ENCODE data around the gene RTEL1. TPM values are rescaled to one million over a fixed set of nuclear protein-coding genes. Genes with fewer than 3 reads are reported as not detected.
A peak's percentile ranks its signal among the peaks of the same experiment; 100 is the strongest.

The RTEL1 gene
- total RNA-seq, 1 experiment from 2014 or later = 8.4 TPM

GRCh38 chr20:63700199-63701050, 42.3 kb downstream of the RTEL1 start:
- DNase-seq (ENCODE audit: low read depth, low spot score) = no peak
- in situ Hi-C loops (cut with HindIII; ENCODE audit: low pct_unique_long_range_greater_than_20kb, low sequenced_read_pairs) = no loop called here

- DNase-seq (ENCODE audit: low read depth, low spot score) = no peak
- in situ Hi-C loops (cut with HindIII; ENCODE audit: low pct_unique_long_range_greater_than_20kb, low sequenced_read_pairs) = no loop called here
Measured at GRCh38 chr20:63701051-63701328, 42.9 kb downstream of the RTEL1 start.

- in situ Hi-C loops (cut with HindIII; ENCODE audit: low pct_unique_long_range_greater_than_20kb, low sequenced_read_pairs) = no loop called here
- no peak for DNase-seq (ENCODE audit: low read depth, low spot score)
Measured at GRCh38 chr20:63701329-63702035, 43.4 kb downstream of the RTEL1 start.

- in situ Hi-C loops (cut with HindIII; ENCODE audit: low pct_unique_long_range_greater_than_20kb, low sequenced_read_pairs) = no loop called here
- no peak for DNase-seq (ENCODE audit: low read depth, low spot score)
Measured at GRCh38 chr20:63702036-63702665, 44.0 kb downstream of the RTEL1 start.

GRCh38 chr20:63702751-63703470, 44.8 kb downstream of the RTEL1 start:
- in situ Hi-C loops (cut with HindIII; ENCODE audit: low pct_unique_long_range_greater_than_20kb, low sequenced_read_pairs) = no loop called here

GRCh38 chr20:63703471-63703975, 45.4 kb downstream of the RTEL1 start:
- DNase-seq (ENCODE audit: low read depth, low spot score) = no peak
- in situ Hi-C loops (cut with HindIII; ENCODE audit: low pct_unique_long_range_greater_than_20kb, low sequenced_read_pairs) = no loop called here

More at GRCh38 chr20:63702751-63703470, 44.8 kb downstream of the RTEL1 start:
- no peak for DNase-seq (ENCODE audit: low read depth, low spot score)

GRCh38 chr20:63703976-63704748, 46.0 kb downstream of the RTEL1 start:
- no peak for DNase-seq (ENCODE audit: low read depth, low spot score)
- in situ Hi-C loops (cut with HindIII; ENCODE audit: low pct_unique_long_range_greater_than_20kb, low sequenced_read_pairs) = no loop called here

GRCh38 chr20:63704749-63705117, 46.6 kb downstream of the RTEL1 start:
- no peak for DNase-seq (ENCODE audit: low read depth, low spot score)
- in situ Hi-C loops (cut with HindIII; ENCODE audit: low pct_unique_long_range_greater_than_20kb, low sequenced_read_pairs) = no loop called here

- DNase-seq (ENCODE audit: low read depth, low spot score) = no peak
- in situ Hi-C loops (cut with HindIII; ENCODE audit: low pct_unique_long_range_greater_than_20kb, low sequenced_read_pairs) = no loop called here
Measured at GRCh38 chr20:63705232-63706026, 47.3 kb downstream of the RTEL1 start.

GRCh38 chr20:63706027-63706695, 48.0 kb downstream of the RTEL1 start:
- in situ Hi-C loops (cut with HindIII; ENCODE audit: low pct_unique_long_range_greater_than_20kb, low sequenced_read_pairs) = no loop called here
- DNase-seq (ENCODE audit: low read depth, low spot score) = no peak

GRCh38 chr20:63706852-63707557, 48.9 kb downstream of the RTEL1 start:
- in situ Hi-C loops (cut with HindIII; ENCODE audit: low pct_unique_long_range_greater_than_20kb, low sequenced_read_pairs) = no loop called here
- peak; percentile 32 for DNase-seq (ENCODE audit: low read depth, low spot score)

GRCh38 chr20:63707558-63708300, 49.6 kb downstream of the RTEL1 start, which contains the start of the genes ARFRP1 and ZGPAT:
Gene ARFRP1, minus strand, starts transcription at chr20:63707976. Its CDS starts 885 bp downstream, at chr20:63707091.
Gene ZGPAT, plus strand, starts transcription at chr20:63708039. Its CDS starts 542 bp downstream, at chr20:63708581.
- peak; percentile 81 for DNase-seq (ENCODE audit: low read depth, low spot score)
- in situ Hi-C loops (cut with HindIII; ENCODE audit: low pct_unique_long_range_greater_than_20kb, low sequenced_read_pairs) = no loop called here

- in situ Hi-C loops (cut with HindIII; ENCODE audit: low pct_unique_long_range_greater_than_20kb, low sequenced_read_pairs) = no loop called here
- no peak for DNase-seq (ENCODE audit: low read depth, low spot score)
Measured at GRCh38 chr20:63708301-63709148, 50.4 kb downstream of the RTEL1 start.

GRCh38 chr20:63709149-63709527, 51.0 kb downstream of the RTEL1 start:
- in situ Hi-C loops (cut with HindIII; ENCODE audit: low pct_unique_long_range_greater_than_20kb, low sequenced_read_pairs) = no loop called here
- DNase-seq (ENCODE audit: low read depth, low spot score) = no peak
